Adrenal gland (tissue), 12 donors: ENCODE data around the gene TMEM266. TPM values are rescaled to one million over a fixed set of nuclear protein-coding genes. Genes with fewer than 3 reads are reported as not detected.
A peak's percentile ranks its signal among the peaks of the same experiment; 100 is the strongest.

Experiments
- DNase-seq, 7 donors: peaks; one replicate each; pipeline ENCODE4 v3.0.0-alpha.2; 2019 to 2020
- H3K27ac ChIP-seq, 5 donors: fragments of 200-600 bp; sonication (generic) in 4 of 5; 1 replicate in 3 of 5; 2 replicates in 2 of 5; pipeline versions ENCODE4 v1.5.1 to v1.8.0; 2016 to 2020; ENCODE audit warnings: mild to moderate bottlenecking in 1 of 5
- H3K27me3 ChIP-seq: fragments of 200-600 bp; 2 replicates; pipeline ENCODE4 v1.8.0; 2021
- H3K36me3 ChIP-seq, 2 donors: fragments of 200-600 bp; replicated peaks in 1 of 2; 1 replicate in 1 of 2; 2 replicates in 1 of 2; pipeline versions ENCODE4 v1.5.1 to v1.8.0; 2018 to 2022
- H3K4me1 ChIP-seq, 2 donors: fragments of 200-600 bp; replicated peaks in 1 of 2; 1 replicate in 1 of 2; 2 replicates in 1 of 2; pipeline versions ENCODE4 v1.5.1 to v1.8.0; 2018 to 2021
- H3K4me3 ChIP-seq, 4 donors: fragments of 200-600 bp; sonication (generic) in 3 of 4; one replicate each; pipeline ENCODE4 v1.5.1; 2016 to 2018
- H3K9me3 ChIP-seq, 3 donors: fragments of 200-600 bp; sonication (generic) in 1 of 3; replicated peaks in 1 of 3; 1 replicate in 2 of 3; 2 replicates in 1 of 3; pipeline versions ENCODE4 v1.5.1 to v1.8.0; 2016 to 2021
- POLR2A ChIP-seq, 2 donors: fragments of 450-650 bp; IDR thresholded peaks; one replicate each; pipeline ENCODE4 v1.6.1; 2017; ENCODE audit warnings: antibody characterized with exemption in 2 of 2, mild to moderate bottlenecking in 2 of 2, moderate library complexity in 1 of 2
- WGBS, 4 donors: extraction: QIAGEN DNeasy Blood & Tissue Kit in 2 of 4; methylation state at CpG; one replicate each; pipeline versions ENCODE4 v1.1.5 to v1.1.7; 2013 to 2017; 5-methylcytosine and 5-hydroxymethylcytosine counted together
- intact Hi-C, 2 donors: fragments of 100-400 bp; cut with DNase I; formaldehyde crosslinking; loops; one replicate each; pipeline versions ENCODE4 v1.14.1 to v1.15.0; 2022 to 2023
- polyA plus RNA-seq, 3 donors: library from polyadenylated mRNA; stranded (reverse); fragments of 200-250 nt in 2 of 3; fragments of 350-450 nt in 1 of 3; fragmentation: Illumina TruSeq in 1 of 3; extraction: RNeasy Lipid Tissue Mini Kit (QIAGEN cat#74804) in 1 of 3; gene quantifications; one replicate each; pipeline ENCODE4 v1.2.3, GENCODE V29; 2013 to 2014
- total RNA-seq, 9 donors: library from RNA; depleted of rRNA in 4 of 9; stranded (reverse); fragments of >200 nt in 4 of 9; fragments of 120-200 nt in 1 of 9; fragmentation: NEBNext Ultra II Directional in 1 of 9; extraction: Animal tissue kit (Norgen Biotek cat#: 25700) in 1 of 9; gene quantifications; one replicate each; pipeline versions ENCODE4 v1.1.0 to v1.2.4, GENCODE V29; 2013 to 2023
- TF ChIP-seq, protein P1 (sequence below), 6 experiments: fragments of 450-650 bp in 4 of 6; fragments of 200-600 bp in 2 of 6; sonication (generic) in 1 of 6; IDR thresholded peaks; 1 replicate in 5 of 6; 2 replicates in 1 of 6; pipeline versions ENCODE4 v1.5.1 to v1.8.0; 2016 to 2021; ENCODE audit warnings: antibody characterized with exemption in 6 of 6, mild to moderate bottlenecking in 2 of 6, moderate library complexity in 1 of 6
- donor health status: healthy with polysubstance abuse.
- donor health status: Bipolar disorder and iron deficiency.
- donor health status: DM: yes; HTN: yes; CAD: no.
- donor health status: DM: no; HTN: no; CAD: no.
- donor health status: DM: no; HTN: no; CAD: no.
- donor health status: DM: yes; HTN: yes; CAD: no.

Gene TMEM266
- total and polyA plus RNA-seq, 12 donors, result 1.3 to 23.1 (median 5.9) TPM

DNA sequence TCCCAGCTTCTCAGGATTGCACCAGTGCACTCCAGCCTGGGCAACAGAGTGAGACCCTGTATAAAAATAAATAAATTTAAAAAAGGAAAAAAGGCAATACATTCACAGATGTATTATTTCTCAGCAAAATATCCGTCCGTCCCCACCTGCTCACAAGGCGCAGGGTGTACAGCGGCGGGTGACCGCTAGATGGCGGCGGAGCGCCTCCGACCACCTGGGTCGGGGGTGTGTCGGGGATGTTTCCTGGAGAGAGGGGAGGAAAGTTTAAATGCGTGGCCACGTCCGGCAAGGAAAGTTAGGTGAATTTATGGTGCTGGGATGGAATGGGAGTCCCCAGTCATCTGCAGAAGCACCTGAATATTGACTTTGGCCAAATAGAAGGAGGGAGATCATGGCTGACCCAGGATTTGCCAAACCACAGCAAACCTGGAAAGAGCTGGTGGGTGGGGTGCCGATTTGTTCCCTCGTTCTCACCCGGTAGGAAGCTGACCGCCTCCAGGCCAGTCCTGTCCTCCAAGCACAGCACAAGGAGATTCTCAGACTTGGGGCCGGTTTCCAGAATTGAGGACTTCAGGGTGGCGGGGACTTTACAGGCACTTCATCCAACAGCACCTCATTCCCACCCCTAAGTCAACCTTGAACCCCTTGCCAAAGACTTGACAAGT is 88.3 kb downstream of the TMEM266 start:
- Histone ChIP-seq H3K9me3 (no peaks in the 10 kb centered on the region), H3K4me3 (no peak overlapping the region), H3K4me1 (peaks cover 4 to 8% of the 10 kb centered on the region in 2 donors), H3K27ac (no peak overlapping the region), H3K36me3 (no peaks in the 10 kb centered on the region), H3K27me3 (no peaks in the 10 kb centered on the region)
- TF ChIP-seq POLR2A (IDR thresholded peaks at IDR 0.05), result no peak
- TF ChIP-seq, protein P1, sequence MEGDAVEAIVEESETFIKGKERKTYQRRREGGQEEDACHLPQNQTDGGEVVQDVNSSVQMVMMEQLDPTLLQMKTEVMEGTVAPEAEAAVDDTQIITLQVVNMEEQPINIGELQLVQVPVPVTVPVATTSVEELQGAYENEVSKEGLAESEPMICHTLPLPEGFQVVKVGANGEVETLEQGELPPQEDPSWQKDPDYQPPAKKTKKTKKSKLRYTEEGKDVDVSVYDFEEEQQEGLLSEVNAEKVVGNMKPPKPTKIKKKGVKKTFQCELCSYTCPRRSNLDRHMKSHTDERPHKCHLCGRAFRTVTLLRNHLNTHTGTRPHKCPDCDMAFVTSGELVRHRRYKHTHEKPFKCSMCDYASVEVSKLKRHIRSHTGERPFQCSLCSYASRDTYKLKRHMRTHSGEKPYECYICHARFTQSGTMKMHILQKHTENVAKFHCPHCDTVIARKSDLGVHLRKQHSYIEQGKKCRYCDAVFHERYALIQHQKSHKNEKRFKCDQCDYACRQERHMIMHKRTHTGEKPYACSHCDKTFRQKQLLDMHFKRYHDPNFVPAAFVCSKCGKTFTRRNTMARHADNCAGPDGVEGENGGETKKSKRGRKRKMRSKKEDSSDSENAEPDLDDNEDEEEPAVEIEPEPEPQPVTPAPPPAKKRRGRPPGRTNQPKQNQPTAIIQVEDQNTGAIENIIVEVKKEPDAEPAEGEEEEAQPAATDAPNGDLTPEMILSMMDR (IDR thresholded peaks at IDR 0.05), result peak; percentile 78 to 96 (median 82)
- DNase-seq, result peak in 6 of 7 donors; percentile 55 to 70 (median 60)
- intact Hi-C loops, result loop anchor here in 1 of 2 donors (10.0 kb wide), 1 partner anchor 333 kb away; no protein-coding TSS in a partner anchor
- 7 to 17% (median 15%) methylated on average over 19 to 21 of the region's 21 CpGs for WGBS, 4 donors

- no peak for DNase-seq
- Histone ChIP-seq H3K27me3 (no peaks in the 10 kb centered on the region), H3K4me1 (peaks cover 8% of the 10 kb centered on the region in 2 donors), H3K9me3 (no peaks in the 10 kb centered on the region), H3K4me3 (no peak overlapping the region), H3K27ac (no peak overlapping the region), H3K36me3 (no peaks in the 10 kb centered on the region)
- intact Hi-C loops, result loop anchor here in 1 of 2 donors (10.0 kb wide), 1 partner anchor 335 kb away; no protein-coding TSS in a partner anchor
- no peak for TF ChIP-seq POLR2A (IDR thresholded peaks at IDR 0.05)
- TF ChIP-seq, protein P1 (IDR thresholded peaks at IDR 0.05), result no peak
- WGBS, 4 donors, result 76 to 84% (median 79%) methylated on average over 4 of the region's 4 CpGs
These were observed 89.6 kb downstream of the TMEM266 start for GRCh38 chr15:76149291-76149915.

GRCh38 chr15:76150513-76150912 is 90.7 kb downstream of the TMEM266 start:
- no peak for TF ChIP-seq POLR2A (IDR thresholded peaks at IDR 0.05)
- H3K4me1 ChIP-seq, result peaks cover 8% of the 10 kb centered on the region in 2 donors
- no peaks in the 10 kb centered on the region for H3K27me3 ChIP-seq
- no peak overlapping the region for H3K4me3 ChIP-seq
- 31 to 40% (median 36%) methylated on average over 7 of the region's 7 CpGs for WGBS, 4 donors
- intact Hi-C loops, result no loop called here
- H3K36me3 ChIP-seq, result no peaks in the 10 kb centered on the region
- H3K27ac ChIP-seq, result no peak overlapping the region
- H3K9me3 ChIP-seq, result no peaks in the 10 kb centered on the region
- peak in 3 of 7 donors; percentile 23 to 49 (median 35) for DNase-seq

GRCh38 chr15:76150971-76151598 is 91.3 kb downstream of the TMEM266 start:
- Histone ChIP-seq H3K4me1 (peaks cover 8% of the 10 kb centered on the region in 2 donors), H3K27me3 (no peaks in the 10 kb centered on the region), H3K27ac (no peak overlapping the region), H3K9me3 (no peaks in the 10 kb centered on the region), H3K36me3 (no peaks in the 10 kb centered on the region), H3K4me3 (no peak overlapping the region)
- intact Hi-C loops, result no loop called here
- TF ChIP-seq, protein P1 (IDR thresholded peaks at IDR 0.05), result peak; percentile 70 to 86 (median 80)
- TF ChIP-seq POLR2A (IDR thresholded peaks at IDR 0.05), result no peak
- 15 to 28% (median 20%) methylated on average over 6 to 9 of the region's 9 CpGs for WGBS, 4 donors
- DNase-seq, result peak; percentile 59 to 85 (median 76)
